ENCODE data around the gene ITGB2. TPM values are rescaled to one million over a fixed set of nuclear protein-coding genes. Genes with fewer than 3 reads are reported as not detected.

Gene ITGB2
- total and polyA plus RNA-seq, 11 donors = 6.1 to 253 (median 20.6) TPM

DNA sequence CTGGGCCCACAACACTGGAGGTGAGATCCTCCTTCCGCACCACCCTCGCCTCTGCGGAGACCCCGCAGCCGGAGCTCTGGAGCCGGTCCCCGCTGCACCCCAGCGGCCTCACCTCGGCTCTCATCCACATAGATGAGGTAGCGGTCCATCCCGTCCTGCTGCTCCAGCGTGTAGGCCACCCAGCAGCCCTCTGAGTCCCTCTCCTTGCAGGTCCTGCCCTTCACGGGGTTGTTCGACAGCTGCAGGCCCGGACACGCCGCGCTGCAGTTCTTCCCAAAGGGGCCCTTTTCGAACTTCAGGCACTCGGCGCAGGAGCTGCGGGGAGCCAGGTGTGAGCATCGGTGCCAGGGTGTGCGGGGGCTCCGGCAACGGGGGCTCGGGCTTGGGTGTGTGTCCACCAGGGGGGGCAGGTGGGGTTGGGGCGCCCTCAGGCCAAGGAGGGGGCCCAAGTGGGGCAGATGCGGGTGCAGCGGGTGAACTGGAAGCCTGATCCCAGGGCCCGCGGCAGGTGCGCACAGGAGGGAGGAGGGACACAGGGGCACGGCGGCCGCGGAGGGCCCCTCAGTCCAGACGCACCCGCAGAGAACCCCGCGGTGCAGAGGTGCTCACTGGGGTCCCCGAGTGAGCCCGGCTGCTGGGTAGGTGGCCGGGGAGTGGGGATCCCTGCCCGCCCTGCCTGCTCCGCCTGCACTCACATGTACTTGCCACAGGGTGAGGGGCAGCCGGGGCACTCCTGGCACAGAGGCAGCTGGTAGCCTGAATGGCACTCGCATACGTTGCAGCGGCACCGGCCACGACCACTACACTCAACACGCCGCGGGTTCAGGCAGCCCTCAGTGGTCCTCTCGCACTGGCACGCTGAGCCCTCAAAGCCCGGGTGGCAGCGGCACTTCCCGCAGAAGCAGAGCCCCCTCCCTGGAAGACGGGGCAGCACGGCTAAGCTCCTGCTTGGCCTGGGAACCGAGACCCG lies 31.8 kb downstream of the ITGB2 start:
- 90 to 92% (median 92%) methylated on average over 43 to 64 of the region's 64 CpGs for WGBS, 4 donors
- intact Hi-C loops (cut with DNase I) = no loop called here
- Histone ChIP-seq H3K27ac (no peak overlapping the region), H3K4me3 (no peak overlapping the region), H3K27me3 (no peaks in the 10 kb centered on the region), H3K36me3 (peaks cover 0 to 63% (median 0%) of the 10 kb centered on the region in 9 donors), H3K4me1 (peaks cover 0 to 7% (median 0%) of the 10 kb centered on the region in 12 donors), H3K9me3 (no peaks in the 10 kb centered on the region)
- TF ChIP-seq POLR2A (IDR thresholded peaks at IDR 0.05) (no peak), CTCF (IDR thresholded peaks at IDR 0.05) (no peak)
- DNase-seq (peak in 3 of 5 donors; percentile 23 to 51 (median 24)), ATAC-seq (no peak)

DNA sequence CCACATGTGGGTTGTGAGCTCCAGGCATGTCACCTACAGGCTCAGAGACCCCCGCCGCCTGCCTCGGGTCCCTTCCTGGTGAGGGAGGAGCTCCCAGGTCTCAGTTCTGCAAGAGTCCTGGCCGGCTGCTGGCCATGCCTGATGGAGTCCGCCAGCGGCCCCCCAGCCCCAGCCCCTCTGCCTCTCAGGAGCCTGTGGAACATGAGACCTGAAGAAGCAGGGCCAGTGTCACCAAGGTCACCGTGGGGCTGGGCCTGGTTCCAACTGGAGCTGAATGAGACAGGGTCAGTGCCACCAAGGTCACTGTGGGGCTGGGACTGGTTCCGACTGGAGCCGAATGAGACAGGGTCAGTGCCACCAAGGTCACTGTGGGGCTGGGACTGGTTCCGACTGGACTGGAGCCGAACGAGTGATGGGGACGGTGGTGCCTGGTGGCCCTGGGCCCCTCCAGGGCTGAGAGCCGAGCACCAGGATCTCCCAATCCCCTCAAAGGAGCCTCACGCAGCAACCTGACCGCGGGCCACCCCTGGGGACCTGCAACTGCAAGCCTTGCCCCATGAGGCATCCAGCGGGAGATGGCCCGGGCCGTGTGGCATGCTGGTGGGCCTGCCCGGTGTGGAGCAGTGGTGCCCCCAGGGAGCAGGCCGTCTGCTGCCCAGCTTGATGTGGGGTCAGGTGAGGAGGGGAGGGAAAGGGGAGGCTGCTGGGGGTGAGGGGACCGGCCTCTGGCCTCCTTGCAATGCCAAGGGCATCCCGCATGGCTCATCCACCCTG lies 32.7 kb downstream of the ITGB2 start:
- Histone ChIP-seq H3K27me3 (no peaks in the 10 kb centered on the region), H3K4me1 (peaks cover 0 to 12% (median 0%) of the 10 kb centered on the region in 12 donors), H3K9me3 (no peaks in the 10 kb centered on the region), H3K27ac (no peak overlapping the region), H3K36me3 (peaks cover 0 to 63% (median 0%) of the 10 kb centered on the region in 9 donors), H3K4me3 (no peak overlapping the region)
- 77 to 90% (median 88%) methylated on average over 10 to 24 of the region's 24 CpGs for WGBS, 4 donors
- peak in 1 of 4 donors; percentile 8 for ATAC-seq
- intact Hi-C loops (cut with DNase I) = no loop called here
- peak in 2 of 5 donors; percentile 23 to 60 for DNase-seq
- TF ChIP-seq CTCF (IDR thresholded peaks at IDR 0.05) (no peak), POLR2A (IDR thresholded peaks at IDR 0.05) (no peak)

GRCh38 chr21:44887126-44887806 lies 33.4 kb downstream of the ITGB2 start:
- H3K27ac ChIP-seq = no peak overlapping the region
- H3K4me3 ChIP-seq = no peak overlapping the region
- H3K4me1 ChIP-seq = peaks cover 0 to 14% (median 0%) of the 10 kb centered on the region in 12 donors
- DNase-seq (peak in 3 of 5 donors; percentile 10 to 44 (median 17)), ATAC-seq (no peak)
- intact Hi-C loops (cut with DNase I) = no loop called here
- no peak for TF ChIP-seq POLR2A (IDR thresholded peaks at IDR 0.05)
- TF ChIP-seq CTCF (IDR thresholded peaks at IDR 0.05) = no peak
- H3K27me3 ChIP-seq = no peaks in the 10 kb centered on the region
- H3K36me3 ChIP-seq = peaks cover 0 to 63% (median 0%) of the 10 kb centered on the region in 9 donors
- WGBS, 4 donors = 85 to 96% (median 90%) methylated on average over 11 of the region's 11 CpGs
- H3K9me3 ChIP-seq = no peaks in the 10 kb centered on the region

Data from heart left ventricle (tissue), 16 donors.